HUES64 (cell line): ENCODE measurements around the gene PACSIN1.
"Not testable (repeated sequence)": the region's sequence is repeated elsewhere in the genome, so short reads cannot be mapped to it uniquely, and the experiment has no call there.

Experiments used
- H3K27ac ChIP-seq: 2 replicates; pipeline ENCODE4 v1.7.0; 2013; ENCODE audit warnings: low read depth, low read length, inconsistent platforms
- H3K27me3 ChIP-seq: 2 replicates; pipeline ENCODE4 v1.6.1; 2013; ENCODE audit warnings: mild to moderate bottlenecking, low read length; ENCODE audit not compliant: insufficient read depth
- H3K36me3 ChIP-seq: 2 replicates; pipeline ENCODE4 v1.6.1; 2013; ENCODE audit warnings: mild to moderate bottlenecking, low read length; ENCODE audit not compliant: insufficient read depth
- H3K4me1 ChIP-seq: 2 replicates; pipeline ENCODE4 v1.6.1; 2013; ENCODE audit warnings: mild to moderate bottlenecking, low read length, moderate library complexity; ENCODE audit not compliant: insufficient read depth
- H3K4me3 ChIP-seq: 2 replicates; pipeline ENCODE4 v1.5.1; 2013; ENCODE audit warnings: mild to moderate bottlenecking, low read length, moderate library complexity
- H3K9ac ChIP-seq: 2 replicates; pipeline ENCODE4 v1.6.1; 2013; ENCODE audit warnings: mild to moderate bottlenecking, low read depth, low read length
- H3K9me3 ChIP-seq: 2 replicates; pipeline ENCODE4 v1.6.1; 2013; ENCODE audit warnings: low read depth, low read length; ENCODE audit not compliant: insufficient read depth
- WGBS: fragments of 150-250, 120-280 bp; methylation state at CpG from one replicate; pipeline ENCODE4 v1.1.7; 2013; ENCODE audit warnings: missing lambda C conversion rate; 5-methylcytosine and 5-hydroxymethylcytosine counted together

Gene PACSIN1

GRCh38 chr6:34474754-34475153 is 8.9 kb downstream of the PACSIN1 start:
- Histone ChIP-seq H3K9me3 (peaks cover 5% of the 10 kb centered on the region; the same call in 1 of the 2 replicates), H3K27ac (no peak overlapping the region), H3K27me3 (no peaks in the 10 kb centered on the region), H3K9ac (no peak overlapping the region), H3K4me3 (no peak overlapping the region), H3K4me1 (0 out of 2 replicates have a peak, but pooled peaks cover 6% of the 10 kb centered on the region), H3K36me3 (no peaks in the 10 kb centered on the region)
- 90% methylated on average over 2 of the region's 2 CpGs for WGBS

GRCh38 chr6:34475238-34475682 is 9.4 kb downstream of the PACSIN1 start:
- no peak overlapping the region for H3K27ac ChIP-seq

GRCh38 chr6:34475767-34476328 is 10.0 kb downstream of the PACSIN1 start:
- 76% methylated on average over 7 of the region's 7 CpGs for WGBS
- 0 out of 2 replicates have a peak, but pooled peaks cover 6% of the 10 kb centered on the region for H3K4me1 ChIP-seq

More at GRCh38 chr6:34475238-34475682, 9.4 kb downstream of the PACSIN1 start:
- no peaks in the 10 kb centered on the region for H3K27me3 ChIP-seq
- H3K9ac ChIP-seq, result no peak overlapping the region
- H3K4me3 ChIP-seq, result no peak overlapping the region
- no peaks in the 10 kb centered on the region for H3K36me3 ChIP-seq
- peaks cover 5% of the 10 kb centered on the region; the same call in 1 of the 2 replicates for H3K9me3 ChIP-seq
- 74% methylated on average over 5 of the region's 5 CpGs for WGBS
- 0 out of 2 replicates have a peak, but pooled peaks cover 6% of the 10 kb centered on the region for H3K4me1 ChIP-seq

GRCh38 chr6:34476447-34476846 is 10.6 kb downstream of the PACSIN1 start:
- H3K9me3 ChIP-seq, result peaks cover 5% of the 10 kb centered on the region; the same call in 1 of the 2 replicates
- 0 out of 2 replicates have a peak, but pooled peaks cover 6% of the 10 kb centered on the region for H3K4me1 ChIP-seq
- no peaks in the 10 kb centered on the region for H3K36me3 ChIP-seq
- no peak overlapping the region for H3K9ac ChIP-seq
- no peaks in the 10 kb centered on the region for H3K27me3 ChIP-seq
- no peak overlapping the region for H3K27ac ChIP-seq
- H3K4me3 ChIP-seq, result no peak overlapping the region
- WGBS, result 84% methylated on average over 5 of the region's 5 CpGs

More at GRCh38 chr6:34475767-34476328, 10.0 kb downstream of the PACSIN1 start:
- Histone ChIP-seq H3K4me3 (no peak overlapping the region), H3K27ac (no peak overlapping the region), H3K36me3 (no peaks in the 10 kb centered on the region), H3K9me3 (peaks cover 5% of the 10 kb centered on the region; the same call in 1 of the 2 replicates), H3K9ac (no peak overlapping the region), H3K27me3 (no peaks in the 10 kb centered on the region)

- Histone ChIP-seq H3K9me3 (peaks cover 5% of the 10 kb centered on the region; the same call in 1 of the 2 replicates), H3K4me1 (0 out of 2 replicates have a peak, but pooled peaks cover 6% of the 10 kb centered on the region), H3K4me3 (no peak overlapping the region), H3K36me3 (no peaks in the 10 kb centered on the region), H3K27me3 (no peaks in the 10 kb centered on the region), H3K27ac (no peak overlapping the region), H3K9ac (no peak overlapping the region)
- whole genome bisulfite sequencing, result 84% methylated on average over 5 of the region's 5 CpGs
Observed at GRCh38 chr6:34476921-34477320, 11.0 kb downstream of the PACSIN1 start.

GRCh38 chr6:34478796-34479195 is 12.9 kb downstream of the PACSIN1 start:
- WGBS, result 91% methylated on average over 4 of the region's 4 CpGs
- H3K4me1 ChIP-seq, result 0 out of 2 replicates have a peak, but pooled peaks cover 6% of the 10 kb centered on the region
- H3K9ac ChIP-seq, result no peak overlapping the region

GRCh38 chr6:34483781-34484180 is 17.9 kb downstream of the PACSIN1 start:
- WGBS, result 96% methylated on average over 5 of the region's 5 CpGs
- not testable (repeated sequence) for H3K27ac ChIP-seq, H3K36me3 ChIP-seq, H3K4me1 ChIP-seq, H3K9me3 ChIP-seq, H3K27me3 ChIP-seq, H3K9ac ChIP-seq, H3K4me3 ChIP-seq

More at GRCh38 chr6:34478796-34479195, 12.9 kb downstream of the PACSIN1 start:
- Histone ChIP-seq H3K27ac (no peak overlapping the region), H3K27me3 (no peaks in the 10 kb centered on the region), H3K4me3 (no peak overlapping the region), H3K36me3 (no peaks in the 10 kb centered on the region), H3K9me3 (peaks cover 5% of the 10 kb centered on the region; the same call in 1 of the 2 replicates)

GRCh38 chr6:34484391-34484790 is 18.5 kb downstream of the PACSIN1 start:
- Histone ChIP-seq H3K9ac (no peak overlapping the region), H3K27ac (no peak overlapping the region), H3K4me3 (no peak overlapping the region), H3K36me3 (no peaks in the 10 kb centered on the region), H3K9me3 (no peaks in the 10 kb centered on the region), H3K27me3 (no peaks in the 10 kb centered on the region), H3K4me1 (no peaks in the 10 kb centered on the region)
- WGBS, result 94% methylated on average over 1 of the region's 1 CpG

- Histone ChIP-seq H3K4me1 (no peaks in the 10 kb centered on the region), H3K36me3 (no peaks in the 10 kb centered on the region), H3K9me3 (no peaks in the 10 kb centered on the region), H3K4me3 (no peak overlapping the region), H3K9ac (no peak overlapping the region), H3K27me3 (no peaks in the 10 kb centered on the region), H3K27ac (no peak overlapping the region)
- WGBS, result 65% methylated on average over 7 of the region's 7 CpGs
Observed at GRCh38 chr6:34484899-34485298, 19.0 kb downstream of the PACSIN1 start.

- Histone ChIP-seq H3K27me3 (no peaks in the 10 kb centered on the region), H3K9ac (no peak overlapping the region), H3K27ac (no peak overlapping the region), H3K4me1 (0 out of 2 replicates have a peak, but pooled peaks cover under 1% of the 10 kb centered on the region), H3K4me3 (no peak overlapping the region), H3K9me3 (no peaks in the 10 kb centered on the region), H3K36me3 (no peaks in the 10 kb centered on the region)
- 88% methylated on average over 14 of the region's 14 CpGs for WGBS
Observed at GRCh38 chr6:34485321-34486060, 19.6 kb downstream of the PACSIN1 start.

GRCh38 chr6:34486106-34486740 is 20.3 kb downstream of the PACSIN1 start:
- H3K4me3 ChIP-seq, result no peak overlapping the region
- no peak overlapping the region for H3K9ac ChIP-seq
- H3K4me1 ChIP-seq, result peaks cover 6% of the 10 kb centered on the region; the same call in 1 of the 2 replicates
- H3K36me3 ChIP-seq, result no peaks in the 10 kb centered on the region
- 92% methylated on average over 8 of the region's 8 CpGs for WGBS
- no peak overlapping the region for H3K27ac ChIP-seq
- no peaks in the 10 kb centered on the region for H3K27me3 ChIP-seq
- H3K9me3 ChIP-seq, result no peaks in the 10 kb centered on the region
